Dendritic cell treated with granulocyte-macrophage colony-stimulating factor and Interleukin-4, amounts not matched to agents 40 ng/mL and 50 ng/mL, for 4 days (primary cell): Measurements from ENCODE around the gene ZRANB3.
"Not testable (repeated sequence)": the region's sequence is repeated elsewhere in the genome, so short reads cannot be mapped to it uniquely, and the experiment has no call there.

Experiments
- H3K27ac Mint-ChIP-seq: one replicate; pipeline ENCODE4 v1.8.0; 2022; ENCODE audit warnings: mild to moderate bottlenecking, mixed read lengths
- H3K27me3 Mint-ChIP-seq: one replicate; pipeline ENCODE4 v1.8.0; 2022; ENCODE audit warnings: mild to moderate bottlenecking, mixed read lengths
- H3K36me3 Mint-ChIP-seq: one replicate; pipeline ENCODE4 v1.8.0; 2022; ENCODE audit warnings: low read depth, mixed read lengths
- H3K4me1 Mint-ChIP-seq: one replicate; pipeline ENCODE4 v1.8.0; 2022; ENCODE audit warnings: low read depth, mixed read lengths
- H3K4me3 Mint-ChIP-seq: one replicate; pipeline ENCODE4 v1.8.0; 2022; ENCODE audit warnings: mild to moderate bottlenecking, moderate library complexity, mixed read lengths
- H3K9me3 Mint-ChIP-seq: one replicate; pipeline ENCODE4 v1.8.0; 2022; ENCODE audit warnings: mixed read lengths
- intact Hi-C: fragments of 100-400 bp; cut with micrococcal nuclease; formaldehyde crosslinking; loops from one replicate; pipeline ENCODE4 v1.15.0; 2022

ZRANB3 gene

GRCh38 chr2:135348096-135348704 is 182.8 kb downstream of the ZRANB3 start:
- Mint-ChIP-seq H3K36me3 (peaks cover 15% of the 10 kb centered on the region), H3K9me3 (peaks cover 36% of the 10 kb centered on the region)
- intact Hi-C loops, H3K27me3 Mint-ChIP-seq, H3K27ac Mint-ChIP-seq, H3K4me1 Mint-ChIP-seq, H3K4me3 Mint-ChIP-seq: not testable (repeated sequence)

- no peak overlapping the region for H3K27ac Mint-ChIP-seq
- intact Hi-C loops = no loop called here
- H3K4me3 Mint-ChIP-seq = no peak overlapping the region
- H3K36me3 Mint-ChIP-seq = peaks cover 12% of the 10 kb centered on the region
- H3K4me1 Mint-ChIP-seq = no peaks in the 10 kb centered on the region
- H3K27me3 Mint-ChIP-seq = no peaks in the 10 kb centered on the region
- H3K9me3 Mint-ChIP-seq = peaks cover 23% of the 10 kb centered on the region
Measured at GRCh38 chr2:135337071-135337470, 193.9 kb downstream of the ZRANB3 start.

- no peak overlapping the region for H3K4me3 Mint-ChIP-seq
- intact Hi-C loops = no loop called here
- H3K36me3 Mint-ChIP-seq = no peaks in the 10 kb centered on the region
- H3K4me1 Mint-ChIP-seq = no peaks in the 10 kb centered on the region
- H3K27ac Mint-ChIP-seq = no peak overlapping the region
- H3K9me3 Mint-ChIP-seq = peaks cover 25% of the 10 kb centered on the region
- no peaks in the 10 kb centered on the region for H3K27me3 Mint-ChIP-seq
Measured at GRCh38 chr2:135335256-135335655, 195.8 kb downstream of the ZRANB3 start.

- no peak overlapping the region for H3K27ac Mint-ChIP-seq
- H3K27me3 Mint-ChIP-seq = no peaks in the 10 kb centered on the region
- H3K4me3 Mint-ChIP-seq = no peak overlapping the region
- no peaks in the 10 kb centered on the region for H3K36me3 Mint-ChIP-seq
- H3K4me1 Mint-ChIP-seq = no peaks in the 10 kb centered on the region
- peaks cover 15% of the 10 kb centered on the region for H3K9me3 Mint-ChIP-seq
- intact Hi-C loops = no loop called here
Measured at GRCh38 chr2:135327146-135327545, 203.9 kb downstream of the ZRANB3 start.

- no peaks in the 10 kb centered on the region for H3K36me3 Mint-ChIP-seq
- no peaks in the 10 kb centered on the region for H3K9me3 Mint-ChIP-seq
- no peaks in the 10 kb centered on the region for H3K27me3 Mint-ChIP-seq
- no peaks in the 10 kb centered on the region for H3K4me1 Mint-ChIP-seq
- intact Hi-C loops = no loop called here
- no peak overlapping the region for H3K27ac Mint-ChIP-seq
- H3K4me3 Mint-ChIP-seq = no peak overlapping the region
Measured at GRCh38 chr2:135320465-135321355, 210.3 kb downstream of the ZRANB3 start.

- Mint-ChIP-seq H3K27me3 (no peaks in the 10 kb centered on the region), H3K36me3 (no peaks in the 10 kb centered on the region), H3K4me1 (no peaks in the 10 kb centered on the region), H3K27ac (no peak overlapping the region), H3K4me3 (no peak overlapping the region), H3K9me3 (no peaks in the 10 kb centered on the region)
- intact Hi-C loops = no loop called here
Measured at GRCh38 chr2:135318808-135319207, 212.2 kb downstream of the ZRANB3 start.

GRCh38 chr2:135317375-135317774 is 213.6 kb downstream of the ZRANB3 start:
- Mint-ChIP-seq H3K36me3 (no peaks in the 10 kb centered on the region), H3K4me3 (no peak overlapping the region)
- intact Hi-C loops = no loop called here

GRCh38 chr2:135311962-135312361 is 219.1 kb downstream of the ZRANB3 start:
- no peaks in the 10 kb centered on the region for H3K27me3 Mint-ChIP-seq
- no peaks in the 10 kb centered on the region for H3K36me3 Mint-ChIP-seq
- no peaks in the 10 kb centered on the region for H3K4me1 Mint-ChIP-seq
- H3K4me3 Mint-ChIP-seq = no peak overlapping the region
- H3K27ac Mint-ChIP-seq = no peak overlapping the region
- no peaks in the 10 kb centered on the region for H3K9me3 Mint-ChIP-seq
- intact Hi-C loops = no loop called here

More at GRCh38 chr2:135317375-135317774, 213.6 kb downstream of the ZRANB3 start:
- Mint-ChIP-seq H3K27me3 (no peaks in the 10 kb centered on the region), H3K9me3 (no peaks in the 10 kb centered on the region), H3K4me1 (no peaks in the 10 kb centered on the region), H3K27ac (no peak overlapping the region)

- no peaks in the 10 kb centered on the region for H3K4me1 Mint-ChIP-seq
- H3K27ac Mint-ChIP-seq = no peak overlapping the region
- H3K9me3 Mint-ChIP-seq = peaks cover under 1% of the 10 kb centered on the region
- H3K36me3 Mint-ChIP-seq = no peaks in the 10 kb centered on the region
- intact Hi-C loops = no loop called here
- H3K4me3 Mint-ChIP-seq = no peak overlapping the region
- no peaks in the 10 kb centered on the region for H3K27me3 Mint-ChIP-seq
Measured at GRCh38 chr2:135311268-135311667, 219.8 kb downstream of the ZRANB3 start.

GRCh38 chr2:135304694-135305093 is 226.3 kb downstream of the ZRANB3 start:
- Mint-ChIP-seq H3K9me3 (peaks cover 14% of the 10 kb centered on the region), H3K27ac (no peak overlapping the region), H3K4me3 (no peak overlapping the region), H3K4me1 (no peaks in the 10 kb centered on the region), H3K36me3 (no peaks in the 10 kb centered on the region), H3K27me3 (no peaks in the 10 kb centered on the region)
- intact Hi-C loops = no loop called here

GRCh38 chr2:135299658-135300244 is 231.3 kb downstream of the ZRANB3 start:
- Mint-ChIP-seq H3K4me3 (no peak overlapping the region), H3K9me3 (peaks cover 37% of the 10 kb centered on the region), H3K27ac (no peak overlapping the region), H3K36me3 (peaks cover 13% of the 10 kb centered on the region), H3K4me1 (peaks cover 6% of the 10 kb centered on the region), H3K27me3 (no peaks in the 10 kb centered on the region)
- intact Hi-C loops = no loop called here

- no peak overlapping the region for H3K4me3 Mint-ChIP-seq
- H3K9me3 Mint-ChIP-seq = peaks cover 43% of the 10 kb centered on the region
- peaks cover 13% of the 10 kb centered on the region for H3K36me3 Mint-ChIP-seq
- peaks cover 6% of the 10 kb centered on the region for H3K4me1 Mint-ChIP-seq
- H3K27me3 Mint-ChIP-seq = no peaks in the 10 kb centered on the region
- H3K27ac Mint-ChIP-seq = no peak overlapping the region
- intact Hi-C loops = no loop called here
Measured at GRCh38 chr2:135299165-135299564, 231.9 kb downstream of the ZRANB3 start.

- H3K4me3 Mint-ChIP-seq, H3K36me3 Mint-ChIP-seq, H3K27me3 Mint-ChIP-seq, H3K27ac Mint-ChIP-seq, H3K4me1 Mint-ChIP-seq, intact Hi-C loops: not testable (repeated sequence)
- H3K9me3 Mint-ChIP-seq = peaks cover 43% of the 10 kb centered on the region
Measured at GRCh38 chr2:135287121-135287520, 243.9 kb downstream of the ZRANB3 start.

GRCh38 chr2:135285391-135285790 is 245.6 kb downstream of the ZRANB3 start:
- intact Hi-C loops = no loop called here
- Mint-ChIP-seq H3K27me3 (no peaks in the 10 kb centered on the region), H3K4me1 (no peaks in the 10 kb centered on the region), H3K4me3 (no peak overlapping the region), H3K27ac (no peak overlapping the region), H3K9me3 (peaks cover 40% of the 10 kb centered on the region), H3K36me3 (no peaks in the 10 kb centered on the region)
